A673 (cell line): Measurements from ENCODE around the gene ORAI1.

Source experiments
- CTCF ChIP-seq: fragments of 300-800, 200-600 bp; sonication (generic); conservative IDR thresholded peaks from 2 replicates; pipeline ENCODE4 v1.5.1; 2017; ENCODE audit warnings: low read depth, mild to moderate bottlenecking, antibody characterized with exemption, low read length, moderate library complexity, mixed read lengths
- EZH2 ChIP-seq: fragments of 200-600 bp; sonication (generic); IDR thresholded peaks from 2 replicates; pipeline ENCODE4 v1.6.1; 2017; ENCODE audit warnings: borderline replicate concordance, low read depth, mild to moderate bottlenecking, mixed read lengths, antibody characterized with exemption, low read length; ENCODE audit not compliant: poor library complexity, severe bottlenecking

- TF ChIP-seq CTCF = no peak
- no peak for TF ChIP-seq EZH2
Observed at GRCh38 chr12:121595520-121595919, 30.8 kb upstream of the ORAI1 start.
